ENCODE measurements around the gene GSPT1.

GSPT1 gene

GRCh38 chr16:11890231-11890965 is 25.4 kb downstream of the GSPT1 start:
- TF ChIP-seq CTCF (conservative IDR thresholded peaks at IDR 0.05; ENCODE audit: low read depth, low read length), result no peak
- no peak overlapping the region for H3K4me3 ChIP-seq (ENCODE audit: low read depth, low read length)
- DNase-seq (ENCODE audit: low read depth), result no peak

GRCh38 chr16:11886881-11887280 is 28.9 kb downstream of the GSPT1 start:
- DNase-seq (ENCODE audit: low read depth), result no peak

GRCh38 chr16:11884035-11884434 is 31.7 kb downstream of the GSPT1 start:
- no peak for DNase-seq (ENCODE audit: low read depth)
- H3K4me3 ChIP-seq (ENCODE audit: low read depth, low read length), result no peak overlapping the region
- TF ChIP-seq CTCF (conservative IDR thresholded peaks at IDR 0.05; ENCODE audit: low read depth, low read length), result no peak

More at GRCh38 chr16:11886881-11887280, 28.9 kb downstream of the GSPT1 start:
- no peak for TF ChIP-seq CTCF (conservative IDR thresholded peaks at IDR 0.05; ENCODE audit: low read depth, low read length)
- no peak overlapping the region for H3K4me3 ChIP-seq (ENCODE audit: low read depth, low read length)

GRCh38 chr16:11880007-11880406 is 35.7 kb downstream of the GSPT1 start:
- no peak overlapping the region for H3K4me3 ChIP-seq (ENCODE audit: low read depth, low read length)
- no peak for TF ChIP-seq CTCF (conservative IDR thresholded peaks at IDR 0.05; ENCODE audit: low read depth, low read length)
- no peak for DNase-seq (ENCODE audit: low read depth)

- no peak overlapping the region for H3K4me3 ChIP-seq (ENCODE audit: low read depth, low read length)
- no peak for TF ChIP-seq CTCF (conservative IDR thresholded peaks at IDR 0.05; ENCODE audit: low read depth, low read length)
- DNase-seq (ENCODE audit: low read depth), result peak; percentile 79
Measured at GRCh38 chr16:11877374-11877773, 38.4 kb downstream of the GSPT1 start.

GRCh38 chr16:11876306-11876705 is 39.5 kb downstream of the GSPT1 start:
- no peak for DNase-seq (ENCODE audit: low read depth)
- TF ChIP-seq CTCF (conservative IDR thresholded peaks at IDR 0.05; ENCODE audit: low read depth, low read length), result no peak
- H3K4me3 ChIP-seq (ENCODE audit: low read depth, low read length), result no peak overlapping the region

GRCh38 chr16:11875721-11876120 is 40.0 kb downstream of the GSPT1 start:
- DNase-seq (ENCODE audit: low read depth), result no peak
- TF ChIP-seq CTCF (conservative IDR thresholded peaks at IDR 0.05; ENCODE audit: low read depth, low read length), result no peak
- H3K4me3 ChIP-seq (ENCODE audit: low read depth, low read length), result no peak overlapping the region
